GM13977 (cell line): ENCODE results near the gene MBNL1.

ENCODE experiments used
- DNase-seq: peaks from one replicate; pipeline ENCODE4 v3.0.0; 2012; ENCODE audit warnings: low spot score
- in situ Hi-C: fragments of 300-500 bp; cut with MboI; formaldehyde crosslinking; loops from one replicate; pipeline ENCODE4 v1.12.0; 2022; ENCODE audit warnings: low sequenced_read_pairs, low pct_unique_long_range_greater_than_20kb, mixed read lengths, inconsistent platforms; ENCODE audit not compliant: unreplicated experiment
- TF ChIP-seq, protein P1 (sequence below): IDR thresholded peaks from 2 replicates; pipeline ENCODE4 v1.5.1; 2012; ENCODE audit warnings: mild to moderate bottlenecking, control low read depth; ENCODE audit not compliant: insufficient read depth; ENCODE audit errors: extremely low read depth, missing control alignments

MBNL1 gene

DNA sequence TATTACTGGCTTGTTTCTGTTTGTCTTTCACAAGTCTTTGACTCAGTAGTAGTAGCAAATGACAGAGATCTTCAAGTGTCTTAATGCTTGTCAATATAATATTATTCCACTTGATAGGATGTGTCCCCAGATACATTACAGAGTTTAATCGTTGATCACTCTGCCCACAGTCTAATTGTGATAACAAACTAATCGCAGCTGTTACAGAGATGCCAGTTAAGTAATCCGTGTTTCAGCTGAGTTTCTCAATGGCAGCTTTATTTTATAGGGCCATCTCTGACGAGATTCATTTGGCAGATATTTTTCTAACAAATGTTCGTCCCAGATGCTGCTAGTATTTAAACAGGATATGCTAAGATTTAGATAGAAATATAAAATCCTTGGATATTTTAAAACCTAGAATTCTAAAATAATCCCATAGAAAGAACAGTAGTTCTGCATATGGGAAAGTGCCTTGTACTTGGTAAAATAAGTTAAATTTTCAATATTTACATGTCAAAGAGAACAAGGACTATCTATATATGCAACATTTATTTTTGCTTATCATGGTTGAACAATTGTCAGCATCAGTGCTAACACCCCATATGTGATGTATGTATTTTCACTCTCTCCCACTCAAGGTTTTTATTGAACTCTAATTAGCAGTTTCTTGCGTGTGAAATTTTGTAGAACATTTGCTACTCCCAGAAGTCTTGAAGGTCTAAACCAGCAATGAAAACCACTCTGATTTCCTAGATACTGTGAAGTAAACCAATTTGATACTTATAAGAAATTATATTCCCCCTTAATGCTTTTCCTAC lies 185.5 kb downstream of the MBNL1 start:
- no peak for DNase-seq
- TF ChIP-seq, protein P1, sequence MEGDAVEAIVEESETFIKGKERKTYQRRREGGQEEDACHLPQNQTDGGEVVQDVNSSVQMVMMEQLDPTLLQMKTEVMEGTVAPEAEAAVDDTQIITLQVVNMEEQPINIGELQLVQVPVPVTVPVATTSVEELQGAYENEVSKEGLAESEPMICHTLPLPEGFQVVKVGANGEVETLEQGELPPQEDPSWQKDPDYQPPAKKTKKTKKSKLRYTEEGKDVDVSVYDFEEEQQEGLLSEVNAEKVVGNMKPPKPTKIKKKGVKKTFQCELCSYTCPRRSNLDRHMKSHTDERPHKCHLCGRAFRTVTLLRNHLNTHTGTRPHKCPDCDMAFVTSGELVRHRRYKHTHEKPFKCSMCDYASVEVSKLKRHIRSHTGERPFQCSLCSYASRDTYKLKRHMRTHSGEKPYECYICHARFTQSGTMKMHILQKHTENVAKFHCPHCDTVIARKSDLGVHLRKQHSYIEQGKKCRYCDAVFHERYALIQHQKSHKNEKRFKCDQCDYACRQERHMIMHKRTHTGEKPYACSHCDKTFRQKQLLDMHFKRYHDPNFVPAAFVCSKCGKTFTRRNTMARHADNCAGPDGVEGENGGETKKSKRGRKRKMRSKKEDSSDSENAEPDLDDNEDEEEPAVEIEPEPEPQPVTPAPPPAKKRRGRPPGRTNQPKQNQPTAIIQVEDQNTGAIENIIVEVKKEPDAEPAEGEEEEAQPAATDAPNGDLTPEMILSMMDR, result no peak
- in situ Hi-C loops, result no loop called here

DNA sequence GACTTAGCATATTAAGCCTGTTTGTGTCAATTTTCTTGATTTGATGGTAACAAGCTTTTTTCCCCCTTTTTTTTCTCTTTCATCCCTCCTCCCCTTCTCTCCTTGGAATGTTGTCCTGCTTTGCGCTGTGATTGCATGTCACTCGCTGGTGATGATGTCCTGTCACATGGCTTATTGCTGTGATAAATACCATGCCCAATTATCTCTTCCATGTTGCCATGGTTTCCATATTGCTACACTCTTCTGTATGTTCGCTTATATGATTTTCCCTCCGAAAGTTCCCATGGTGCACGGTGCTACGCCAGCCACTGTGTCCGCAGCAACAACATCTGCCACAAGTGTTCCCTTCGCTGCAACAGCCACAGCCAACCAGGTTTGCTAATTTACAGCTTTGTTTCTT lies 187.3 kb downstream of the MBNL1 start:
- TF ChIP-seq, protein P1, result no peak
- no peak for DNase-seq
- in situ Hi-C loops, result no loop called here

DNA sequence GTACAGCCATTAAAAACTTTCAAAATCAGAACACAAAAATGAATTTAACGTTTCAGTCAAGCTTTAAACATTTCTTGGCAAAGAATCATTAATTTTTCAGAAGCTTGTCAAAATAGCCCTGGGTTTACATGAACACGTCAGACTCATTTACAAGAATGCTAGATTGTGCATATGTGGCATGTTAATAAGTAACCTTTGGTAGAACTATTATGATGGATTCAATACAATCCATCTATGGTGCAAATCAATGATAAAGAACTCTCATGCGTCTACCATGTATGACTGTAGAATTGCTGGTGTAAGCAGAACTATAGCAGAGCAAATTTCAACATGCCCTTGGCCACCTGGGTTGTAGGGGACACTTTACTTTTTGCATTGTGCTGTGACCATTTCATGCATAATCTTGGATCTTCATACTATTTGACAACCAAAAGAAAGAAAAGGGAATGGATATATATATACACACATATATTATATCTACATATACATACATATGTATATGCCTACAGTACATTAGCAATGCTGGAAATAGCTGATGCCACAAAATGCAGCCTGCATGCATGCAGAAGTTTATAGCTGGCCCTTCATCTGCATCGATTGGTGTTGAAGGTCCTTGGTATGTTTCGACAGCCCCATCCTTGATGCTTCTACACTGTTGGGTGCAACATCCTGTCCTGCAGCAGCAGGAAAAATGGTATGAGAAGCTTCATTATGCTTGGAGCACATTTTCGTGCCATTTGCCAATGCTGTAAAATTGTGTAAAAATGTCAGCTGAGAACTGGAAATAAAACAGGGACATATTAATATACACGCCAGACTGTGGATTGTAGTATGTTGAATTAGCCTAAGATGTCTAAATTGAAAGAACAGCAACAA lies 189.0 kb downstream of the MBNL1 start:
- DNase-seq, result no peak
- TF ChIP-seq, protein P1, result no peak
- in situ Hi-C loops, result no loop called here

DNA sequence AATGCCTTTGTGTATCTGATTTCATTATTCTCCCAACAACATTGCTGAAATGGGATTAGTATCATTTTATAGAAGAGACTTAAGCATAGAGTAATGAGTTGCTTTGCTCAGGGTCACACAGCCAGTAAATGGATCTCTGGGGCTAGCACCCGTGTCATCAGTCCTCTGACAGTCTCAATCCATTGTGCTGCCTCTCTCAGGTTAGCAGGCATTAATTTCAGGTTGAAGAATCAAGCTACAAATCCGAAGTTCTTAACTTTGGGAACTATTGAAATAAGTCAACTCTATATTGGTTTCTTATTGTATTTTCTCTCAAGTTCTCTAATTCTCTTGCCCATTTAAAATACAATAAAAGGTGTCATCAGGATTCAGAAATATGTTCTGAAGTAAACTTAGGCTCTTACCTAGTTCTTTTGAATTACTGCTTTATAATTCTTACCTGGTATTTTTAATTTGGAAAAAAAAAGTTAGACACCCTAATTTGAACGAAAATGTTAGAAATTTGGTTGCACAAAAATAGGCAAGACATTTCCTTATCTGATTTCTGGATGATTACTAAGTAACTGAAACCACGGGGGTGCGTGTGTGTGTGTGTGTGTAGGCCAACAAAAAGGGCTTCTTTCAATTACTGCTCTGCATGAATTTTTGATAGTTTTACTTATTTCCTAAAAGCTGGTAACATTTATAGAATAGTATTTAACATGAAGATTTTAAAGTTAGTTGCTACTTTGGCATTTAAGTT lies 189.8 kb downstream of the MBNL1 start:
- in situ Hi-C loops, result no loop called here
- TF ChIP-seq, protein P1, result no peak
- no peak for DNase-seq

DNA sequence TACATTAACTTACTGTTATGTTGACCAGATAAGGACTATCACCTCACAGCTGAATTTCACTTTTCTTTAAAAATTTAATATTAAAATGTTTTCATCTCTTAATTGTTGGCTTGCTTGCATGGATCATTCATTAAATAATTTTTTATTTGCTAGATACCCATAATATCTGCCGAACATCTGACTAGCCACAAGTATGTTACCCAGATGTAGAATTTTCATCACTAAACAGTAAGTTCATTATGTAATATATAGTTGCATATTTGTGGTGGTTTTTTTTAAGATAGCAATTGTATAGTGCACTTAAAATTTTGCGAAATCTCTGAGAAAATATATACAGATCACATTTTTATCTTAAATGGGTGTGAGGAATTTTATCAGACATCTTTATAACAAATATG lies 190.4 kb downstream of the MBNL1 start:
- no peak for DNase-seq
- in situ Hi-C loops, result no loop called here
- TF ChIP-seq, protein P1, result no peak

DNA sequence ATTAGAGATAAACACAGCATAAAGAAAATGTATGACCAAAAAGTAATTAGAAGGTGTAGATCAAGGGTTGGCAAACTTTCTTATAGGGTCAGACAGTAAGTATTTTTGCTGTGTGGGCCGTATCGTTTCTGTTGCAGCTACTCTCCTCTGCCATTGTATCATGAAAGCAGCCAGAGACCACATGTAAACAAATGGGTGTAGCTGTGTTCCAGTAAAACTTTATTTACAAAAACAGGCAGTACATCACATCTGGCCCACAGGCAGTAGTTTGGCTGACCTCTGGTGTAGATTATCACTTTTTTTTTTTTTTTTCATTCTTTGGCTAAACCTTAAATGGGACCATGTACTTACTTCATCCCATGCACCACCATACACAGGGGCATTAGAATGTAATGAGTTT lies 190.8 kb downstream of the MBNL1 start:
- TF ChIP-seq, protein P1, result no peak
- no peak for DNase-seq
- in situ Hi-C loops, result no loop called here
